ENCODE results near the gene SDF2L1. TPM values are rescaled to one million over a fixed set of nuclear protein-coding genes. Genes with fewer than 3 reads are reported as not detected.
"Not testable (repeated sequence)": the region's sequence is repeated elsewhere in the genome, so short reads cannot be mapped to it uniquely, and the experiment has no call there.

Gene SDF2L1
- total RNA-seq, 1 donor from 2014 or later, result 41.3 TPM

GRCh38 chr22:21688341-21688705 is 46.2 kb downstream of the SDF2L1 start:
- no peak overlapping the region for H3K27ac ChIP-seq
- ATAC-seq (no peak), DNase-seq (no peak)
- intact Hi-C loops (cut with DNase I), result no loop called here
- H3K9me3 ChIP-seq, result no peaks in the 10 kb centered on the region
- no peaks in the 10 kb centered on the region for H3K27me3 ChIP-seq
- H3K36me3 ChIP-seq, result peaks cover 77% of the 10 kb centered on the region
- no peaks in the 10 kb centered on the region for H3K4me1 ChIP-seq
- no peak for TF ChIP-seq CTCF (IDR thresholded peaks at IDR 0.05)
- no peak overlapping the region for H3K4me3 ChIP-seq

GRCh38 chr22:21688706-21689381 is 46.7 kb downstream of the SDF2L1 start:
- H3K27ac ChIP-seq, result no peak overlapping the region
- peak; percentile 11 for ATAC-seq
- no peaks in the 10 kb centered on the region for H3K4me1 ChIP-seq
- intact Hi-C loops (cut with DNase I), result no loop called here
- DNase-seq, result no peak
- H3K27me3 ChIP-seq, result no peaks in the 10 kb centered on the region
- TF ChIP-seq CTCF (IDR thresholded peaks at IDR 0.05), result no peak
- peaks cover 77% of the 10 kb centered on the region for H3K36me3 ChIP-seq
- no peaks in the 10 kb centered on the region for H3K9me3 ChIP-seq
- H3K4me3 ChIP-seq, result no peak overlapping the region

GRCh38 chr22:21690401-21690801 is 48.3 kb downstream of the SDF2L1 start:
- Histone ChIP-seq H3K36me3 (peaks cover 78% of the 10 kb centered on the region), H3K4me3 (no peak overlapping the region), H3K4me1 (no peaks in the 10 kb centered on the region), H3K27ac (no peak overlapping the region), H3K9me3 (no peaks in the 10 kb centered on the region), H3K27me3 (no peaks in the 10 kb centered on the region)
- no peak for ATAC-seq
- DNase-seq, result no peak
- intact Hi-C loops (cut with DNase I), result no loop called here
- TF ChIP-seq CTCF (IDR thresholded peaks at IDR 0.05), result no peak

GRCh38 chr22:21691816-21692215 is 49.7 kb downstream of the SDF2L1 start:
- H3K9me3 ChIP-seq, result no peaks in the 10 kb centered on the region
- no peak overlapping the region for H3K27ac ChIP-seq
- ATAC-seq, result no peak
- H3K27me3 ChIP-seq, result no peaks in the 10 kb centered on the region
- no peaks in the 10 kb centered on the region for H3K4me1 ChIP-seq
- H3K36me3 ChIP-seq, result peaks cover 77% of the 10 kb centered on the region
- TF ChIP-seq CTCF (IDR thresholded peaks at IDR 0.05), result no peak
- DNase-seq, result no peak
- no peak overlapping the region for H3K4me3 ChIP-seq
- intact Hi-C loops (cut with DNase I), result no loop called here

GRCh38 chr22:21692856-21693255 is 50.8 kb downstream of the SDF2L1 start:
- DNase-seq; intact Hi-C loops (cut with DNase I): not testable (repeated sequence)
- peaks cover 77% of the 10 kb centered on the region for H3K36me3 ChIP-seq

GRCh38 chr22:21693333-21693998 is 51.4 kb downstream of the SDF2L1 start:
- no peak for ATAC-seq
- H3K36me3 ChIP-seq, result peaks cover 74% of the 10 kb centered on the region

More at GRCh38 chr22:21692856-21693255, 50.8 kb downstream of the SDF2L1 start:
- H3K4me1 ChIP-seq, H3K27ac ChIP-seq, ATAC-seq, H3K9me3 ChIP-seq, H3K27me3 ChIP-seq, H3K4me3 ChIP-seq: not testable (repeated sequence)

More at GRCh38 chr22:21693333-21693998, 51.4 kb downstream of the SDF2L1 start:
- TF ChIP-seq CTCF (IDR thresholded peaks at IDR 0.05), result no peak
- Histone ChIP-seq H3K4me1 (peaks cover 2% of the 10 kb centered on the region), H3K4me3 (no peak overlapping the region), H3K27me3 (no peaks in the 10 kb centered on the region), H3K27ac (no peak overlapping the region), H3K9me3 (no peaks in the 10 kb centered on the region)
- intact Hi-C loops (cut with DNase I), result no loop called here
- DNase-seq, result no peak

Data from upper lobe of right lung (tissue), 1 donor.